KOPT-K1 (cell line): Measurements from ENCODE around the gene KCNA3.
A peak's percentile ranks its signal among the peaks of the same experiment; 100 is the strongest.

Experiments used
- H3K27ac ChIP-seq: fragments of 200-600 bp; sonication (generic); 2 replicates; pipeline ENCODE4 v1.5.1; 2016; ENCODE audit warnings: antibody characterized with exemption, mild to moderate bottlenecking, low read depth, low read length; ENCODE audit not compliant: poor library complexity, severe bottlenecking
- H3K36me3 ChIP-seq: fragments of 200-600 bp; sonication (generic); 2 replicates; pipeline ENCODE4 v1.5.1; 2017; ENCODE audit warnings: antibody characterized with exemption, mild to moderate bottlenecking, low read length, moderate library complexity; ENCODE audit not compliant: insufficient read depth
- H3K9me3 ChIP-seq: fragments of 200-600 bp; sonication (generic); 2 replicates; pipeline ENCODE4 v1.5.1; 2017; ENCODE audit warnings: antibody characterized with exemption, low read length, mild to moderate bottlenecking; ENCODE audit not compliant: insufficient read depth, poor library complexity, severe bottlenecking

Gene KCNA3

GRCh38 chr1:110690709-110691365, 16.1 kb upstream of the KCNA3 start:
- Histone ChIP-seq H3K9me3 (no peaks in the 10 kb centered on the region), H3K36me3 (no peaks in the 10 kb centered on the region)

GRCh38 chr1:110689868-110690267, 15.1 kb upstream of the KCNA3 start:
- no peaks in the 10 kb centered on the region for H3K9me3 ChIP-seq
- H3K36me3 ChIP-seq = no peaks in the 10 kb centered on the region
- no peak overlapping the region for H3K27ac ChIP-seq

More at GRCh38 chr1:110690709-110691365, 16.1 kb upstream of the KCNA3 start:
- no peak overlapping the region for H3K27ac ChIP-seq

- H3K27ac ChIP-seq = no peak overlapping the region
- no peaks in the 10 kb centered on the region for H3K9me3 ChIP-seq
- no peaks in the 10 kb centered on the region for H3K36me3 ChIP-seq
Observed at GRCh38 chr1:110688514-110688913, 13.8 kb upstream of the KCNA3 start.

- H3K27ac ChIP-seq = no peak overlapping the region
- H3K9me3 ChIP-seq = no peaks in the 10 kb centered on the region
- no peaks in the 10 kb centered on the region for H3K36me3 ChIP-seq
Observed at GRCh38 chr1:110687250-110687649, 12.5 kb upstream of the KCNA3 start.

GRCh38 chr1:110686188-110686587, 11.4 kb upstream of the KCNA3 start:
- Histone ChIP-seq H3K27ac (no peak overlapping the region), H3K9me3 (no peaks in the 10 kb centered on the region)

GRCh38 chr1:110684491-110684890, 9.8 kb upstream of the KCNA3 start:
- Histone ChIP-seq H3K36me3 (no peaks in the 10 kb centered on the region), H3K27ac (no peak overlapping the region), H3K9me3 (no peaks in the 10 kb centered on the region)

More at GRCh38 chr1:110686188-110686587, 11.4 kb upstream of the KCNA3 start:
- H3K36me3 ChIP-seq = no peaks in the 10 kb centered on the region

GRCh38 chr1:110682898-110683297, 8.2 kb upstream of the KCNA3 start:
- no peaks in the 10 kb centered on the region for H3K36me3 ChIP-seq
- H3K9me3 ChIP-seq = no peaks in the 10 kb centered on the region
- no peak overlapping the region for H3K27ac ChIP-seq

- no peaks in the 10 kb centered on the region for H3K9me3 ChIP-seq
- no peaks in the 10 kb centered on the region for H3K36me3 ChIP-seq
- H3K27ac ChIP-seq = no peak overlapping the region
Observed at GRCh38 chr1:110680036-110680735, 5.4 kb upstream of the KCNA3 start.

GRCh38 chr1:110677526-110677925, 2.8 kb upstream of the KCNA3 start:
- Histone ChIP-seq H3K27ac (no peak overlapping the region), H3K9me3 (no peaks in the 10 kb centered on the region), H3K36me3 (no peaks in the 10 kb centered on the region)

GRCh38 chr1:110676970-110677369, 2.2 kb upstream of the KCNA3 start:
- Histone ChIP-seq H3K27ac (no peak overlapping the region), H3K9me3 (no peaks in the 10 kb centered on the region), H3K36me3 (no peaks in the 10 kb centered on the region)

GRCh38 chr1:110675060-110675791, 486 bp upstream of the KCNA3 start:
- no peaks in the 10 kb centered on the region for H3K36me3 ChIP-seq
- H3K27ac ChIP-seq = peak overlapping the region; percentile 88

GRCh38 chr1:110673805-110674336, 869 bp downstream of the KCNA3 start:
- Histone ChIP-seq H3K36me3 (no peaks in the 10 kb centered on the region), H3K27ac (peak overlapping the region; percentile 88), H3K9me3 (no peaks in the 10 kb centered on the region)

More at GRCh38 chr1:110675060-110675791, 486 bp upstream of the KCNA3 start:
- H3K9me3 ChIP-seq = no peaks in the 10 kb centered on the region

GRCh38 chr1:110673197-110673701, 1.5 kb downstream of the KCNA3 start:
- H3K27ac ChIP-seq = peak overlapping the region; percentile 88
- no peaks in the 10 kb centered on the region for H3K9me3 ChIP-seq
- H3K36me3 ChIP-seq = no peaks in the 10 kb centered on the region; the same call in 1 of the 2 replicates

GRCh38 chr1:110672753-110673108, 2.0 kb downstream of the KCNA3 start:
- peaks cover 5% of the 10 kb centered on the region; the same call in 1 of the 2 replicates for H3K36me3 ChIP-seq
- H3K9me3 ChIP-seq = no peaks in the 10 kb centered on the region
- H3K27ac ChIP-seq = peak overlapping the region; percentile 88
